ENCODE data around the gene SEC16A. TPM values are rescaled to one million over a fixed set of nuclear protein-coding genes. Genes with fewer than 3 reads are reported as not detected.

The SEC16A gene
- total RNA-seq, 1 experiment from 2014 or later: 56.4 TPM

DNA sequence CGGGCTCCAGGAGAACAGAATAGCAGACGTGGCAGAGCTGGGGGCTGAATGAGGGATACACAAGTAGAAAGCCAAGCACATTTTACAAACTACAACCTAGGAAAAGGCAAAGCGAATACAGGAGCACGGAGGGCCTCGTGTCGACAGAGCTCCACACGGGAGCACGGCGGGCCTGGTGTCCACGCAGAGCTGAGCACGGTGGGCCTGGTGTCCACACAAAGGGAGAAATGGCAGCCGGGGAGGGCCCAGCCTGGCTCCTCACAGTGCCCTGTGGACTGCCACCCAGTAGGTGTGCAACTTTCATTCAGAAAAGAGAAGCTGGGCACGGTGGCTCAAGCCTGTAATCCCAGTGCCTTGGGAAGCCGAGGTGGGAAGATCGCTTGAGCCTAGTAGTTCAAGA lies 39.8 kb downstream of the SEC16A start:
- H2AK5ac ChIP-seq (ENCODE audit: insufficient read length, low read length): no peak overlapping the region
- H3K27ac ChIP-seq (ENCODE audit: insufficient read length, low read depth, low read length): no peak overlapping the region
- H3K4ac ChIP-seq (ENCODE audit: low read depth, low read length): no peak overlapping the region
- DNase-seq: no peak
- no peak overlapping the region for H3K23ac ChIP-seq (ENCODE audit: insufficient read length, low read depth, low read length)
- H4K5ac ChIP-seq (ENCODE audit: insufficient read length, low read depth, low read length): no peak overlapping the region
- H2BK5ac ChIP-seq (ENCODE audit: insufficient read length, low read length): no peak overlapping the region
- no peak overlapping the region for H4K91ac ChIP-seq (ENCODE audit: insufficient read length, low read depth, low read length)
- peaks cover 3% of the 10 kb centered on the region in 2 experiments; a peak in 3 of 4 replicates for H3K4me1 Mint-ChIP-seq
- H3K9ac ChIP-seq (ENCODE audit: extremely low read depth, insufficient read length, low read length): no peak overlapping the region
- peaks cover 13% of the 10 kb centered on the region for H3K23me2 ChIP-seq (ENCODE audit: insufficient read length, low read depth, low read length, poor library complexity, severe bottlenecking)
- no peaks in the 10 kb centered on the region for H3K9me3 Mint-ChIP-seq
- no peak overlapping the region for H3K4me3 Mint-ChIP-seq
- H4K20me1 ChIP-seq (ENCODE audit: control insufficient read depth, insufficient read depth, insufficient read length): peaks cover 2% of the 10 kb centered on the region
- no peak overlapping the region for H2BK12ac ChIP-seq (ENCODE audit: insufficient read length, low read depth, low read length)
- H2BK20ac ChIP-seq (ENCODE audit: low read depth, low read length, poor library complexity, severe bottlenecking): no peak overlapping the region
- H2AFZ ChIP-seq (ENCODE audit: low read length): no peak overlapping the region
- H3K4me1 ChIP-seq (ENCODE audit: insufficient read depth, low read length): no peaks in the 10 kb centered on the region
- H3K18ac ChIP-seq (ENCODE audit: insufficient read length, low read depth, low read length): no peak overlapping the region
- H3K9me3 ChIP-seq (ENCODE audit: control insufficient read depth, low read depth, low read length): no peaks in the 10 kb centered on the region
- no peak overlapping the region for H3K14ac ChIP-seq (ENCODE audit: insufficient read depth, low read length)
- H3K79me1 ChIP-seq (ENCODE audit: insufficient read depth, low read depth, low read length, poor library complexity, severe bottlenecking): no peaks in the 10 kb centered on the region
- H2BK15ac ChIP-seq (ENCODE audit: low read depth, low read length): no peak overlapping the region
- H3K27me3 ChIP-seq (ENCODE audit: insufficient read depth, low read length): no peaks in the 10 kb centered on the region
- H3K36me3 Mint-ChIP-seq (ENCODE audit: insufficient read depth in 1 of 3, low read depth in 3 of 3): peaks cover 26 to 73% (median 62%) of the 10 kb centered on the region in 3 experiments
- no peak overlapping the region for H3T11ph ChIP-seq (ENCODE audit: low read length)
- no peak overlapping the region for H2BK120ac ChIP-seq (ENCODE audit: low read depth, low read length, poor library complexity, severe bottlenecking)
- H4K8ac ChIP-seq (replicated peaks; ENCODE audit: insufficient read length, low read depth, low read length): no peak overlapping the region
- TF ChIP-seq, protein P1, sequence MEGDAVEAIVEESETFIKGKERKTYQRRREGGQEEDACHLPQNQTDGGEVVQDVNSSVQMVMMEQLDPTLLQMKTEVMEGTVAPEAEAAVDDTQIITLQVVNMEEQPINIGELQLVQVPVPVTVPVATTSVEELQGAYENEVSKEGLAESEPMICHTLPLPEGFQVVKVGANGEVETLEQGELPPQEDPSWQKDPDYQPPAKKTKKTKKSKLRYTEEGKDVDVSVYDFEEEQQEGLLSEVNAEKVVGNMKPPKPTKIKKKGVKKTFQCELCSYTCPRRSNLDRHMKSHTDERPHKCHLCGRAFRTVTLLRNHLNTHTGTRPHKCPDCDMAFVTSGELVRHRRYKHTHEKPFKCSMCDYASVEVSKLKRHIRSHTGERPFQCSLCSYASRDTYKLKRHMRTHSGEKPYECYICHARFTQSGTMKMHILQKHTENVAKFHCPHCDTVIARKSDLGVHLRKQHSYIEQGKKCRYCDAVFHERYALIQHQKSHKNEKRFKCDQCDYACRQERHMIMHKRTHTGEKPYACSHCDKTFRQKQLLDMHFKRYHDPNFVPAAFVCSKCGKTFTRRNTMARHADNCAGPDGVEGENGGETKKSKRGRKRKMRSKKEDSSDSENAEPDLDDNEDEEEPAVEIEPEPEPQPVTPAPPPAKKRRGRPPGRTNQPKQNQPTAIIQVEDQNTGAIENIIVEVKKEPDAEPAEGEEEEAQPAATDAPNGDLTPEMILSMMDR (conservative IDR thresholded peaks at IDR 0.05): no peak
- no peak overlapping the region for H3K4me2 ChIP-seq (ENCODE audit: insufficient read depth, insufficient read length, low read length)
- no peak overlapping the region for H3K27ac Mint-ChIP-seq
- no peak overlapping the region for H3K56ac ChIP-seq (ENCODE audit: insufficient read length, low read depth, low read length)
- no peaks in the 10 kb centered on the region for H3K79me2 ChIP-seq (ENCODE audit: insufficient read depth, low read length)
- no peaks in the 10 kb centered on the region for H3K27me3 Mint-ChIP-seq (ENCODE audit: low read depth)
- WGBS (ENCODE audit: extremely low coverage, insufficient read length, low lambda C conversion rate): no CpG with 5 or more reads among the region's 15 CpGs
